BLaER1 (cell line): ENCODE results near the gene ATP5PB.

Experiments
- H3K27ac ChIP-seq: shearing (Covaris generic); formaldehyde crosslinking; 2 replicates; pipeline ENCODE4 v1.8.1; 2022
- H3K27me3 ChIP-seq: shearing (Covaris generic); formaldehyde crosslinking; 2 replicates; pipeline ENCODE4 v1.8.1; 2022
- H3K36me3 ChIP-seq: shearing (Covaris generic); formaldehyde crosslinking; 2 replicates; pipeline ENCODE4 v1.8.1; 2022
- H3K4me1 ChIP-seq: shearing (Covaris generic); formaldehyde crosslinking; 2 replicates; pipeline ENCODE4 v1.8.1; 2022
- H3K4me2 ChIP-seq: shearing (Covaris generic); formaldehyde crosslinking; 2 replicates; pipeline ENCODE4 v1.8.1; 2022
- H3K4me3 ChIP-seq: shearing (Covaris generic); formaldehyde crosslinking; 2 replicates; pipeline ENCODE4 v1.8.1; 2022
- H3K9ac ChIP-seq: shearing (Covaris generic); formaldehyde crosslinking; 2 replicates; pipeline ENCODE4 v1.8.1; 2022
- H3K9me3 ChIP-seq: shearing (Covaris generic); formaldehyde crosslinking; 2 replicates; pipeline ENCODE4 v1.8.1; 2022
- H4K20me1 ChIP-seq: shearing (Covaris generic); formaldehyde crosslinking; 2 replicates; pipeline ENCODE4 v1.8.1; 2022
- Cebpa-rat ChIP-seq: shearing (Covaris generic); IDR thresholded peaks from 2 replicates; pipeline ENCODE4 v1.8.1; 2022

ATP5PB gene, protein sequence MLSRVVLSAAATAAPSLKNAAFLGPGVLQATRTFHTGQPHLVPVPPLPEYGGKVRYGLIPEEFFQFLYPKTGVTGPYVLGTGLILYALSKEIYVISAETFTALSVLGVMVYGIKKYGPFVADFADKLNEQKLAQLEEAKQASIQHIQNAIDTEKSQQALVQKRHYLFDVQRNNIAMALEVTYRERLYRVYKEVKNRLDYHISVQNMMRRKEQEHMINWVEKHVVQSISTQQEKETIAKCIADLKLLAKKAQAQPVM

DNA sequence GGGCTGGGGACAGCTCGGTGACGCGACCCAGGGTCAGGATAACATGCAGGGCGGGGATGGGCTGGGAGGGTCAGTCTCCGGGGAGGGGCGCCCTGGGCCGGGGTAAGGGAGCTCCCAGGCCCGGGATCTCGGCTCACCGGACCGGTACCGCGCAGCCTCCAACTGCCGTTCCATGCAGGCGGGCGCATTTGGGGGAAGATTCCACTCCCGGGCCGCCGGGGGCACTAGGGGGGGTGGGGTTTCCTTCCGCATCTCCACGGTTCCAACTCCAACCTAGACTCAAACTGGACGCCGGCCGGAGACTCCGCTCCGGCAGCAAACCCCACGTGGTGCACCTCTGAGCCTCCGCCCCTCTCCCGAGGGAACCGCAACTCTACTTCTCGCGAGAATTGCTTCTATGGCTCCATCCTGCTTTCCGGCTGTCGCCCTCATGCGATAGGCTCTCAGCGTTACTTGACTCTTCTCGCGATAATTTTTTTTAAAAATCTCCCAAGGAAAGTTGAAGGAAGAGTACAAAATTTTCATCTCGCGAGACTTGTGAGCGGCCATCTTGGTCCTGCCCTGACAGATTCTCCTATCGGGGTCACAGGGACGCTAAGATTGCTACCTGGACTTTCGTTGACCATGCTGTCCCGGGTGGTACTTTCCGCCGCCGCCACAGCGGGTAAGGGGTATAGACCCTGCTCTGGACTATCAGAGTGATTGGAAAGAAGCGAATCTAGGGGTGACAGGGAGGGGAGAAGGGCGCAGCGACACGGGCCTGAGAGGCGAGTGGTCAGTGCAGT lies at the start of gene ATP5PB, which contains the start of gene WDR77:
TSS of gene ATP5PB (plus strand) at position 547 of the 785 bp plus-strand sequence. CDS start at position 625, 78 bp downstream.
TSS of gene WDR77 (minus strand) at position 339 of the 785 bp plus-strand sequence. CDS start at position 252, 87 bp downstream.
- H3K36me3 ChIP-seq: peaks cover 70% of the 10 kb centered on the region
- no peak for TF ChIP-seq Cebpa-rat
- H3K4me3 ChIP-seq: peak within 1 kb of the TSS; percentile 89
- peak within 1 kb of the TSS; percentile 93 for H3K4me2 ChIP-seq
- H3K27ac ChIP-seq: peak within 1 kb of the TSS; percentile 92
- no peaks in the 10 kb centered on the region for H3K27me3 ChIP-seq
- H3K9me3 ChIP-seq: no peaks in the 10 kb centered on the region
- peaks cover 48% of the 10 kb centered on the region for H3K4me1 ChIP-seq
- peaks cover 30% of the 10 kb centered on the region for H4K20me1 ChIP-seq
- peak within 1 kb of the TSS; percentile 95 for H3K9ac ChIP-seq

DNA sequence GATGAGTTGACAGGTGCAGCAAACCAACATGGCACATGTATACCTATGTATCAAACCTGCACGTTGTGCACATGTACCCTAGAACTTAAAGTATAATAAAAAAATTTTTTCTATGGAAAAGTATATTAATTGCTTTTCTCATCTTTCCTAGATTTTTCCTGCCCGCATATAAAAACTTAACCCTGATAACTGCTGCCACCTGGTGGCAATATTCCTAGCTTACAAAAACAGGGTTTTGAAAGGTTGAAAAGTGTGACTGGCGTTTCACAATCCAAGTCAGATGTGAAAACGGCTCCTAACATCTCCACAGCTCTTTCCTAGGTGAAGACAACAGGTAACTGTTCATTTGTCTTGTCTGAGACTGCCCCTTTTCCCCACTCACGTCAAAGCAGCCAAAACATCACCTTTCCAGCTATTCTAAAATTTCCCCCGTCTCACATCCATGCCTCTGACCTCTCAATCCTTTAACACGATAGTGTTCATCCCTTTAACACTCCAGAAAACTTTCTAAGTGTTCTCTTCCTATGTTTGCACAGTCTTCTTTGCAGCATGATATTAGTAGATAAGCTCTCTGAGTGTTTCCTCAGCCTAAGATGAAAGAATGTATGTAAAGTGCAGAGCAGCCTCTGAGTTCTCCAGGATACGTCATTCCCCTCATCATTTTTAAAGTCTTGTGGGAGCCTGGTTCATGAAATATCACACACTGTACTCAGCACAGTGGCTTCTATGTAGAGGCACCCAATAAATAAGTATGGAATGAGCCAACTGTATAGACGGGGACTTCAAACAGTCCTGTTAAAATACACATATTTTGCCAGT lies 49.3 kb upstream of the ATP5PB start:
- no peak overlapping the region for H3K9ac ChIP-seq
- no peaks in the 10 kb centered on the region for H3K27me3 ChIP-seq
- no peaks in the 10 kb centered on the region for H3K36me3 ChIP-seq
- no peaks in the 10 kb centered on the region for H4K20me1 ChIP-seq
- H3K4me2 ChIP-seq: no peak overlapping the region
- TF ChIP-seq Cebpa-rat: no peak
- H3K27ac ChIP-seq: no peak overlapping the region
- no peaks in the 10 kb centered on the region for H3K4me1 ChIP-seq
- no peak overlapping the region for H3K4me3 ChIP-seq
- peaks cover 4% of the 10 kb centered on the region; the same call in 1 of the 2 replicates for H3K9me3 ChIP-seq

DNA sequence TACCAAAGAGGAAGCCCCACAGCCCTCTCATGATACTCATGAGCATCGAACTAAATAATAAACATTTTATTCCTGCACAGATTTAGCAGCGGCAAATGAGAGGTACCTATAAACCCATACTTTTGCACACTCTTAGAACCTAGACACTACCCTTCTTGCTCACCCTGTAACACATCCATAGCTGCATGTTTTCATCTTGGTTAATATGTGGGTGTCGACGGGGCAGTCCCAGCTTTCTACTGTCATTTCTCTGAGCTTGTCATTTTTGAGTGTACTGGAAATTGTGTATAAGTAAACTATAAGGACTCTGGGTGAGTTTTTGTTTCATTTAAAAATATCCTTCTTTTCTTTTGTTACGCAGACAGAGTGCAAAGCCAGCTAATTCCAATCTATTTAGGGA lies 47.2 kb upstream of the ATP5PB start:
- no peaks in the 10 kb centered on the region for H3K36me3 ChIP-seq
- H4K20me1 ChIP-seq: no peaks in the 10 kb centered on the region
- no peak overlapping the region for H3K4me2 ChIP-seq
- H3K27ac ChIP-seq: no peak overlapping the region
- H3K9me3 ChIP-seq: peaks cover 4% of the 10 kb centered on the region; the same call in 1 of the 2 replicates
- peaks cover 15% of the 10 kb centered on the region for H3K4me1 ChIP-seq
- H3K4me3 ChIP-seq: no peak overlapping the region
- TF ChIP-seq Cebpa-rat: no peak
- H3K27me3 ChIP-seq: no peaks in the 10 kb centered on the region
- no peak overlapping the region for H3K9ac ChIP-seq

DNA sequence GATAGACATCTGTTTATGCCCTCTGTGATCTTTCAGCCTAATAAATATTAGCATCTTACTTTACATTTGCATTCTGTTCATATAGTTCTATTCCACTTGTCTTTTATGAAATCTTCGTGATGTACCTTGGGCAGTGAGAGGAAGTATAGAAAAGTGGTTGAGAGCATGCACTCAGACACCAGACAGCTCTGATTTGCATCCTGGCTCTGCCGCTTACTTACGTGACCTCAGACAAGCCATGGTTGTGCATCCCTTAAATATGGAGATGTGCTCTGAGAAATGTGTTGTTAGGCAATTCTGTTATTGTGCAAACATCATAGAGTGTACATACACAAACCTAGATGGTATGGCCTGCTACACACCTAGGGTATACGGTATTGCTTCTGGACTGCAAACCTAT lies 44.7 kb upstream of the ATP5PB start:
- no peaks in the 10 kb centered on the region for H3K9me3 ChIP-seq
- no peak overlapping the region for H3K27ac ChIP-seq
- H3K4me3 ChIP-seq: no peak overlapping the region
- H4K20me1 ChIP-seq: no peaks in the 10 kb centered on the region
- H3K27me3 ChIP-seq: no peaks in the 10 kb centered on the region
- no peak overlapping the region for H3K9ac ChIP-seq
- H3K4me2 ChIP-seq: no peak overlapping the region
- no peak for TF ChIP-seq Cebpa-rat
- peaks cover 15% of the 10 kb centered on the region for H3K4me1 ChIP-seq
- no peaks in the 10 kb centered on the region for H3K36me3 ChIP-seq

DNA sequence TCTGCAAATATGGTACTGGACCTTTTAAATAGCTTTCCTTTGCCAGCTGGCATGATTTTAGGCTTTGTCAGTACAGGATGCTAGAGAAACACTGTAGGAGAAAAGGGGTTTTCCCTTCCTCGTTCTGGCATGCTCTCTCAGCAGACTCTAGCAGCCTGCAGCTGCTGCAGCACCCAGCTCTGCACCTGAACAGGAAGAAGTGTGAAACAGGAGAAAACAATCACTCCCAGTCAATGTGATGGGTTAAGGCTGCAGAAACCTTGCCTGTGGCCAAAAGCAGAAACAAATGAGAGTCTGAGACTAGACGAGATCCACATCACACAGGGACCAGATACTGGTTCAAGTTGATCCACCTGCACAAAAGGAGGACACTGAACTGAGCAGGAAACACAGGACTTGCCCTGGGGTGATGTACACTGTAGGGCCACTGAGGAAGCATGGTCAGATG lies 42.9 kb upstream of the ATP5PB start:
- H3K4me2 ChIP-seq: peak overlapping the region; percentile 55
- no peak for TF ChIP-seq Cebpa-rat
- H4K20me1 ChIP-seq: no peaks in the 10 kb centered on the region
- H3K4me1 ChIP-seq: peaks cover 15% of the 10 kb centered on the region
- no peaks in the 10 kb centered on the region for H3K27me3 ChIP-seq
- H3K9me3 ChIP-seq: no peaks in the 10 kb centered on the region
- no peak overlapping the region for H3K4me3 ChIP-seq
- no peak overlapping the region for H3K27ac ChIP-seq
- no peaks in the 10 kb centered on the region for H3K36me3 ChIP-seq
- no peak overlapping the region for H3K9ac ChIP-seq

DNA sequence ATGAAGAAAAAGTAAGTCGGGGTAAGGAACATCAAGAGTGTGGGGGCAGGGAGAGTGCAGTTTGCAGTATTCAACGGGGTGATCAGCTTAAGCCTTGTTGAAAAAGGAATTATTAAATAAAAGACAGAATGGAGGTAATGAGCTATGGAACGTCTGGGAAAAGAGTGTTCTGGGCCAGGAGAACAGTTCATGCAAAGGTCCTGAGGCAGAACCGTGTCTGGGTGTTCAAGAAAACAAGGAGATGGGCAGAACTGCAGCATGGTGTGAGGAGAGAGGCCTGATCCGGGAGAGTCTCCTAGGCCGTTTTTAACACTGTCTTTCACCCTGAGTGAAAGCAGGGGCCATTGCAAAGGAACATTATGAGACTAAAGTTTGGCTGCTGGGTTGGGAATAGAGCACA lies 42.0 kb upstream of the ATP5PB start:
- H3K27me3 ChIP-seq: no peaks in the 10 kb centered on the region
- no peak overlapping the region for H3K4me3 ChIP-seq
- H3K4me1 ChIP-seq: peaks cover 15% of the 10 kb centered on the region
- H3K4me2 ChIP-seq: no peak overlapping the region
- no peaks in the 10 kb centered on the region for H3K9me3 ChIP-seq
- no peak overlapping the region for H3K9ac ChIP-seq
- no peak overlapping the region for H3K27ac ChIP-seq
- no peaks in the 10 kb centered on the region for H3K36me3 ChIP-seq
- no peak for TF ChIP-seq Cebpa-rat
- no peaks in the 10 kb centered on the region for H4K20me1 ChIP-seq

DNA sequence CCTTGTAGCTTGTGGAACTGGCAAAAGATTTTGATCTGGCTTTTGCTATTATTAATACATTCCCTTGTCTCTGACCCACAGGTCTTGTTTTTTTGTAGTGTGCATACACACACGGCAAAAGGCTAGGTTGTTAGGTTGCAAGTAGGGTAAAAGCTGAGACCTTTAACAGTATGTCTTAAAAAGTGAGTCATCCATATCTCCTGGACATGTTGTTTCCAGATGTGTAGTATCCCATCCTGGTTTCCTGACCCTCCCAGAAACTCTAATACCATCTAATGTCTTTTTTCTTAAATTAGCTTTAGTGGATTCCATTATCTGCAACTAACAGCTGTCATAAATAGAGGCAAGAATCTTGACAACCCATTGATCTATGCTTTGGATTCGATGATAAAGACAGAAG lies 36.4 kb upstream of the ATP5PB start:
- peaks cover 7% of the 10 kb centered on the region; the same call in 1 of the 2 replicates for H3K36me3 ChIP-seq
- no peaks in the 10 kb centered on the region for H4K20me1 ChIP-seq
- no peaks in the 10 kb centered on the region for H3K27me3 ChIP-seq
- no peak overlapping the region for H3K4me3 ChIP-seq
- no peaks in the 10 kb centered on the region for H3K9me3 ChIP-seq
- H3K4me1 ChIP-seq: no peaks in the 10 kb centered on the region
- no peak overlapping the region for H3K4me2 ChIP-seq
- TF ChIP-seq Cebpa-rat: no peak
- H3K9ac ChIP-seq: no peak overlapping the region
- no peak overlapping the region for H3K27ac ChIP-seq

DNA sequence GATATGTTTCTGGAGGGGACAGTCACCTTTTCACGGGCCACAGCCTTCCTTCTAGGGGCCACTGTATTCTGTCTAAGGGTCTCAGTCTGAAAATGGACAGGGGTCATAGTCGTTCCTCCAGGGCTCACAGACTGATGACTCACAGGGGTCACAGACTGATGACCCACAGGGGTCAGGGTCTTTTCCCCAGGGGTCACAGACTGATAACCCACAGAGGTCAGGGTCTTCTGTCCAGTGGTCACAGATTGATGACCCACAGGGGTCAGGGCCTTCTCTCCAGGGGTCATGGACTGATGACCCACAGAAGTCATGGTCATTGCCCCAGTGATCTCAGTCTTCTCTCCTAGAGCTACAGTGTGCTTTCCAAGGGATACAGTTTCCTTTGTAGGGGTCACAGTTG lies 34.5 kb upstream of the ATP5PB start:
- no peaks in the 10 kb centered on the region for H4K20me1 ChIP-seq
- no peaks in the 10 kb centered on the region for H3K27me3 ChIP-seq
- H3K4me2 ChIP-seq: no peak overlapping the region
- no peak overlapping the region for H3K4me3 ChIP-seq
- H3K27ac ChIP-seq: no peak overlapping the region
- no peak for TF ChIP-seq Cebpa-rat
- no peak overlapping the region for H3K9ac ChIP-seq
- H3K36me3 ChIP-seq: peaks cover 7% of the 10 kb centered on the region; the same call in 1 of the 2 replicates
- no peaks in the 10 kb centered on the region for H3K9me3 ChIP-seq
- H3K4me1 ChIP-seq: no peaks in the 10 kb centered on the region

DNA sequence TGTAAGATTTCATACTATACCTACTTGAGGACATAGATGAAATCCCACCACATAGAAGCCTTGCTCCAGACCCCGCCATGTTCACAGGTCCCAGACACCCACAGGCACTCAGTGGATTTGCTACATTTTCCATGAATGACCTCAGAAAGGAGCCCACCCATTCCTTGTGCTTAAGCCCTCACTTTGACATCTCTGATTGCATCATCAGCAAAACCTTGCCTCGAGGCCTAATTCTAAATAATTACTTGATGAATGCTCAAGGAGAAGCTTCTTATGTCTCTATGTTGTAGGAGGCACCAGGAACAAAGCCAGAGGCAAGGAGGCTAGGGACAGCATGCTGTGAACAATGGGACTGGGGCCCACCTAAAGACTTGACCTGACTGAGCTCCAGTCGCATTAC lies 33.8 kb upstream of the ATP5PB start:
- no peak overlapping the region for H3K4me3 ChIP-seq
- no peaks in the 10 kb centered on the region for H3K27me3 ChIP-seq
- H3K27ac ChIP-seq: no peak overlapping the region
- peaks cover 10% of the 10 kb centered on the region; the same call in 1 of the 2 replicates for H3K36me3 ChIP-seq
- no peaks in the 10 kb centered on the region for H3K9me3 ChIP-seq
- no peak overlapping the region for H3K4me2 ChIP-seq
- no peaks in the 10 kb centered on the region for H4K20me1 ChIP-seq
- H3K9ac ChIP-seq: no peak overlapping the region
- no peak for TF ChIP-seq Cebpa-rat
- H3K4me1 ChIP-seq: no peaks in the 10 kb centered on the region
